Hepatocyte (in vitro differentiated cells): Measurements from ENCODE around the gene COL4A1.

Experiments used
- CTCF ChIP-seq: fragments of 200-600 bp; sonication (generic); IDR thresholded peaks from 2 replicates; pipeline ENCODE4 v1.5.1; 2016; ENCODE audit warnings: antibody characterized with exemption, mild to moderate bottlenecking; ENCODE audit not compliant: poor library complexity
- EZH2phosphoT487 ChIP-seq: fragments of 200-600 bp; sonication (generic); IDR thresholded peaks from one replicate; pipeline ENCODE4 v1.6.1; 2018; ENCODE audit warnings: antibody characterized with exemption, mild to moderate bottlenecking, low read depth, moderate library complexity; ENCODE audit not compliant: unreplicated experiment, severe bottlenecking

DNA sequence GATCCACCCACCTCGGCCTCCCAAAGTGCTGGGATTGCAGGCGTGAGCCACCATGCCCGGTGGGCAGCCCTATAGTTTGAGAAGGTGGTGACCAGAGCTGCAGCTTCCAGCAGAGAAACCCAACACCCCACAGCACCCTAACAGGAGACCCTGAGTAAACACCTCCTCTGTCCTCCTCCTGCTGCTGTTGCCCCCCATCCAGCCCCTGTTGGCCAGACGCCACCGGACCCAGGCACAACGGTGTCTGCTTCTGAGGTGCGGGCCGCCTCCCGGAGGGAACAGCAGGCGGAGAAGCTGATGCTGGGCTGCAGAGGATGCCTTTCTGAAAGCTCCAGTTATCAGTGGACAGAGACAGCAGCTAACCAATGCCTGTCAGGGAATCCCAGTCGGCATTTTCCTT, 175.5 kb downstream of the COL4A1 start:
- no peak for TF ChIP-seq CTCF
- TF ChIP-seq EZH2phosphoT487: no peak
